HG02973 (cell line): ENCODE data around the gene FSTL4.
"Not testable (repeated sequence)": the region's sequence is repeated elsewhere in the genome, so short reads cannot be mapped to it uniquely, and the experiment has no call there.

ENCODE experiments used
- ATAC-seq: cut with Tn5 transposase; IDR thresholded peaks from one replicate; pipeline ENCODE4 v1.9.1; 2021; ENCODE audit warnings: moderate library complexity; ENCODE audit not compliant: unreplicated experiment

The FSTL4 gene

DNA sequence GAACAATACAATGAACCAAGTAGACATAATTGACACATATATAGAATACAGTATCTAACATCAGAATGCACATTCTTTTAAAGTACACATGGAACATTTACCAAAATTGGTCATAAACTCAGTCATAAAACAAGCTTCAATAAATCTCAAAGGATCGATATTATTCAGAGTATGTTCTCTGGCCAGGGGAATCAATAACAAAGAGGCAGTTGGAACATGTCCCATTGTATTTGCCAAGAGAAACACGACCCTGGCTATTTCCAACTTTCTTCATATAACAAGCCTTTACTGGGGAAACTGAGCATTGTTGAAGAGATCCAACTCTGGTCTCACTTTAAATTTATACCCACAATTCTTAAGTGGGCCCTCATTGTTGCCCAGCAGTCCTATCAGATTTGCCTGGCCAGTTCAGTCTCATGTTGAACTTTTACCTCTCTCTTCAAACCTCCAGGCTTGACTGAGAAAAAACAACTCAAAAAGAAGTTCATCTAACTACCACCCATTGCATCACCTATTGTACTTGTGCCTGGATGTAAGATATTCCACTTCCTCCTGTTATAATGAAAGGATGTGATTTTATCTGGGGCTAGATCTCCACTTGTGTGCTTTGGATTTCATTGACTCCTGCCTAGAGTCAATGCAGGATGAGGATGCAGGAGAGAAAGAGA, 398.1 kb downstream of the FSTL4 start:
- no peak for ATAC-seq

DNA sequence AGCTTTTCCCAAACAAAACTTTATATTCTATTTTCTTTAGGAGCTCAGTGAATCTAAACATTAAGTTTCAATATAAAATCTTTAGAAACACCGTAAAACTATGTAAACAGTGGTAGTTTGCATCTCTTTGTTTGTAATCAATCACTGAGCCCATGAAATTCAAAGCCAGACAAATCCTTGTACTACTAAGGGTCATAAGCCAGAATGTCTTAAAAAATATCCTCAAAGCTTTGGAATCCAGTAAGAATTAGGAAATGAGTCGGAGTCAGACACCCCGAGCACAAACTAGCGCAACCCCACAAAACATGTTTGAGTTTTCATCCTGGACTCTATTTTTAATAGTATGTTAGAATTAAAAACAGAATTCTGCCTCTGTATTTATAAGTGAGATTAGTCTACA, 406.7 kb downstream of the FSTL4 start:
- ATAC-seq, result no peak

DNA sequence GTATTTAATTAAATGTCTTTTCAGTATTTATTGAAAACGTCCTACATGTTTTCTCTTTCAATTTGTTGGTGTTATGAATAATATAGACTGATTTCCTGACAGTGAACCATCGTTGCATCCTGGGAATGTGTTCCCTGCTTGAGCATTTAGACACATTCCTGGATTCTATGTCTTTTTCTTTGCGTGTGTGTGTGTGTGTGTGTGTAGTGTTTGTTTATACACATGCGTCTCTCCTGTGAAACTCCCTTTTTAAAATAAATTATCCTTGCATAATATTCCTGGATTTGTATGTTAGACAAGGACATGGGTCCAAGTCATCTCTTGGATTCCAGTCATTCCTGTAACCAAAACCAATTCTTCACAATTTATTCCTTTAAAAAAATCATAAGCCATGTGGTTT, 407.1 kb downstream of the FSTL4 start:
- ATAC-seq, result no peak

DNA sequence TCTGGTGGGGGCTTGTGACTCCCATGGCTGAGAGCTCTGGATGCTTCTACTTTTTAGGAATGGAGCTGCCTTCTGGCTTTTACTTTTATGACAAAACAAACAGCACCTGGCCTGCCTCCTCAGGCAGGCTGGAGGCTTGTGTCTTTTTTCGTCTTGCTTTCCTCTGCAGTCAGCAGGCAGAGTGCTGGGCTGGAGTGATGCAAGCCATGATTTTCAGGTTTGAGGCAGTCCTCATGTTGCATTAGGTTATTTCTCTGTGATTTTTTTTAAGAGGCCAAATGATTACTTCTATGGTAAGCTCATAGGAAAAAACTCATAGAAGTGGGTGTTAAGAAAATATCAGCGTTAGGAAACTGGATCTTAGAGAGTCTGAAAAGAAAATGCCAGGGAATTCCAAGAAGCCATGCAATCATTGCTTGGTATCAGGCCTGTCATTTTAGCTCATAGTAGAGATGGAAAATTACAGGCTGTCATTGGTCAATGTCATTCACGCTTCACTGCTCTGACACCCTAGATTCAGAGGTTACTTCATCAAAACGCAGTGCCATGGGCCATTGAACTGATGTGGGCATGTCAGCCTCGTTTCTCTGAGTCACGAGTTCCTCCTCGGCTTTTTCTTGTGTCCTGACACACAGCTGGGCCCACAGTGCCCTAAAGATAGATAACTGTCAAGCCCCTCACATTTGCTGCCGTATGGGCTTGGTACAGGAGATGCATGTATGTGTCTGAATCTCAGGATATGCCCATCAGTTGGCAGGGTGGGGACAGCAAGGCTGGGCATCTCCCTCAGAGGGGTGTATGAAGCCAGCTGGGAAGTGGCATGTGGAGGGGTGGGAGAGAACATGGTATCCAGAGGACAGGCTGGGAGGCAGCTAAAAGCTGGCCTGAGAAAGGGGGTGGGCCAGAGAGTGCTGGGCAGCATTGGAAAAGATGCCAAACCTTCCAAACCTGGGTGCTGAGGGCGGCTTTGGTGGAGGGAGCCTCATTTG, 408.7 kb downstream of the FSTL4 start:
- no peak for ATAC-seq

DNA sequence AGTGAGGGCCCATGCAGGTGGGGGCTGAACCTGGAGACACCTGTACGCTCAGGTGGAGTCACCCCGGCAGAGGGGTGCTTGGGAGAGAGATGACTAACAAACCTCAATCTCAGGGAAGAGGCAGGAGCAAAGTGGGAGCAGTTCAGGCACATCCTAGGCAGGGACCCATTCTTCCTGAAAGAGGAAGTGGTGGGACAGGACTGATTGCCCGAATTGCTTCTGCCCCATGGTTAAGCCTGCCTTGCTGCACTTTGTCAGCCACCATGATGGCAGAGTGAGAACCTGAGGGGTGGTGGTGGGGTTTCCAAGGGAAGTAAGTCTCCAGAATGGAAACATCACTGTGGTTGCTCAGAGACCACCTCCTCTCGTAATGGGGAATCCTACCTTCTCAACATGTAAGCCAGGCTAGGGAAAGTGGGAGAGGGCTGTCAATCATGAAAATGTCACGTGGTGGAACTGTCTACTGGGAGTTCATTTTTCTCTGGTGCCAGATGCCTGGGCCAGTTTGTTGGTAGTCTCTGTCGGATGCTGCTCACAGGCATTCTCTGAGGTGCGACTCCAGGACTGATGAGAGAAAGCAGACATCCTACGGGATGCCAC, 410.2 kb downstream of the FSTL4 start:
- no peak for ATAC-seq

DNA sequence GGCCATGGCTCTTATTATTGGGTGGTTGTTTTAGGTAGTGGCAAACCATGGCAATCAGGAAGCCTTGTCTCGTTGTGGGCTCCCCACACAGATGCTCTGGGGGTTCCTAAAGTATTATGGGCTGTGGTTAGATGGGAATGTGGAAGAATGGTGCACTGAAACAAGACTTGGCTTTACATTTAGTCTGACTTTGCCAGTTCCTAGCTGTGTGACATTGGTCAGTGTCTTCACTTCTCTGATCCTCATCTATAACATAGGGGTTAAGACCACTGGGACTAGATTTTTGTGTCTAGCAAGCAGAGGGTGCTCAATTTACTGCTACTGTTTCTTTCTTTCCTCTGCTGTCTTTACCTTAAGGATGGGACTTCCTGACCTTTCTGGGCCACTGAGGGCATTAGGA, 411.0 kb downstream of the FSTL4 start:
- ATAC-seq, result no peak

DNA sequence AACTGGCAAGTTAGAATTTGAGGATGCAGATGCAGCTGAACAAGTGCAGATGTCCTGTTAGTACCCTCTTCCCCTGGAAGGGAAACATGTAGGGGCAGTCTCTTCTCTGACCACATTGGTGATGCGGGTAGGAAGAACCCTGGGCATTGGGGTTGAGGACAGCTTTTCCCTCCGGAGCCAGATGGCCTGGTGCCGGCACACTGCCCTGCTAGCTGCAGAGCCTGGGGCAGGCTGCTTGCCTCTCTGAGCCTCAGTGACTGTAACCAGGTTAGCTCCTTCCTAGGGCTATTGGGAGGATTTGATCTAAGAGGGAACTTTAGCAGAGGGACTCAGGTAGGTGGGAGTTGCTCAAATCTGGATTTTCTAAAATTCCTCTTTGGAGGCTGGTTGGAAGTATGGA, 412.1 kb downstream of the FSTL4 start:
- ATAC-seq, result no peak

DNA sequence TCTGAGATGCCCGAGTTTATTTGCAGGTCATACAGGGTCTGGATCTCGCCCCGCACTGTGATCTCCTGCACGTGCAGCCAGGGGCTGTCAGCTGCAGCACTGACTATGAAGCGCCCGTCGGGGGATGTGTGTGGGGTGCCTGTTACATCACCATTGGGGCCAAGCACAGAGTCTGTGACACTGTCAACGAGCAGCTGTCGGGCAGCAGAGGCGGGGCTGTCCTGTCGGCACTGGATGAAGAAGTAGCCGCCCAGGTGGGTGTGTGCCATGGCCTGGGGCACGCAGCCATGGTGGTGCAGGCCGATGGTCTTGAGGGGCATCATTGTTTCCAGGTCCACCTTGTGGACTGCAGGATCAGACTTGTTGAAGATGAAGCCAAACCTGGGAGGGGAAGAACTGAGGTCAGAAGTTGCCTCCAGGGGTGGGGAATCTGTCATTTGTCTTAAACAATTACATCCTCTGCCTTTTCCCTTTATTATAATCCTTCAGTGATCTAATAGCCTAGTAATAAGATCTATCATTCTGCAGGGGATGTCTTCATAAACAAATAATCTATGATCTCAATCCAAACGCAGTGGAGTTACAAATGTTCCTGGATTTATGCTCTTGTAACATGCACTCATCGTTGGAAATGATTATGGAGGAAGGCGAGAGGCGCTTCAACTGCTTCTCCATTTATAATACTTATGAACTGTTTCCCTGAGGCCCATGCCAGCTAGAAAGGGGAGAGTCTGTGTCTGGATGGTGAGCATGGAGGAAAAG, 412.7 kb downstream of the FSTL4 start:
- ATAC-seq, result no peak

DNA sequence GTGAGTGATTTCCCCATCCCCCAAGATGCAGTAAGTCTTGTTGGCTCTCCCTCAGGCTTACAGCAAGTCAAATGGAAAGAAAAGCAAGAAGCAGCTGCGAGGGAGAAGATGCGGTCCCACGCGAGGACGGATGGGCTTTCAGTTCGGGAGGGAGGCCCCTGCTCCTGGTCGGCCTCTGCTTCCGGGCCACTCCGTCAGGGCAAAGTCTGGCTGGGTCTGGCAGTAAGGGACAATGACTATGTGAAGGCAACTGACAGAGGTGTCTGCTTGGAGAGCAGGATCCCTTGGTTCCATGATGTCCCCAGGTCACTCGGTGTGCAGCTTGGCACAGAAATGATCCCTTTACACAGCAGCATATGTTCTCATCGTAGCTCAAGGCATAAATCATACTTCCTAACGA, 413.8 kb downstream of the FSTL4 start:
- no peak for ATAC-seq

DNA sequence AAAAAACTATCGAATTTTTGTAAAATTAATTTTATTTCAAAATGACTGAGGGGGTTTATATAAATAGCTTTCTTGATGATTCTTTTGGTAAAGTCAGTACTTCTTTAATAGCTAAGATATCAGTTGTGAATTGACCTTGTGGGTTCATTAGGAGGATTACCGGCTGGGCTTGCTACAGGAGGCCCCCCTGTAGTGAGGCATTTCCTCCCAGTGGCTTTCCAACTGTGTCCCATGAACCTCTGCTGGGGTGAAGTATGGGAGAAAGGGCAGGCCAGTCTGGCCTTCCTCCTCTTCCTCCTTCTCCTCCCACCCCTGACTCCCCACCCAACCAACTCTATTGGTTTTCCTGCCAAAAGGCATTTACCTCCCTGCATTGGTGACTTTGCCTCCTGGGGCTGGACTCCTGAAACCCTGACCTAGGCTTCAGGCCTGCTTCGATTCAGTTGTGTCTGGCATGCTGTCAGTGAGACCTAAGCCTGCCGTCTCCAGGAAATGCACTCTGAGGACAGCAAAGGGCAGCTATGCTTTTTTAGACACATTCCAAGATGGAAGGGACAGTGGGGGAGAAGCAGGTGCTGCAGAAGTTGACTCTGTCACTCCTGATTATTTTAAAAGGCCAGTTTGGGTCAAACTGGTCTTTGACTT, 415.8 kb downstream of the FSTL4 start:
- no peak for ATAC-seq

DNA sequence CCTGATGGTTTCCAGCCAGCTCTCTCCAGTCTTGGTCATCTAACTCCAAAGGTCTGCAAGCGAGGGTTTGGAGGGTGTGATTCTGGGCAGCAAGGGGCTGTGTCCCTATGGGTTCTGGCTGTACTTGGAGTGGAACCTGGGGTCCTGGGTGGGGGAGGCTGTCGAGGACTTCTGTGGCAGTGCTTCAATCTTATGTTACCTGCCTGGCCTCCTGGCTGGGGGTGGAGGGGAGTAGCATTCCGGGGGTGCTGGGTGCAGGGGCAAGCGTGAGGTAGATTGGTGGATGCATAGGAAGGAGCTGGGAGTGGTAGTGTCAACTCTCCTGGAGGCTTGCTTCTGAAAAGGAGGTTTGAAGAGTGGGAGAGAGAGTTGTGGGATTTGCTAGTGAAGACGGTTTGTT, 417.1 kb downstream of the FSTL4 start:
- no peak for ATAC-seq

DNA sequence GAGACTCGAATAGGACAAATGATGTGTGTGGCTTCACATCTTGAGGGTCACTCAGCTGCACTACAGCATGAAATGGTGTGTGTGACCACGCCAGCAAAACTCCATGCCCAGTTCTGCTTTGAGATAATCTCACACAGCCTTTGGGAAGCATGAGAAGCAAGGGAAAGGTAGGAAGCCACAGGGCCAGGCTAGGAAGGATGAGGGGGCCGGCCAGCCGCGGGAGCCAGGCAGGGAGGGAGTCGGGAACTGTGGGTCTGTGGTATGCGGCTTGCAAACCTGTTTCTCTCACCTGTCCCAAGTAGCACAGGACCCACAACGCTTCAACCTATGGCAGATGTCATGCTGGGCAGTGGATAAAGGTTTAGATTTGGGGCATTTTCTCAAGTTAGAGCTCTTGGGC, 418.5 kb downstream of the FSTL4 start:
- ATAC-seq, result no peak

DNA sequence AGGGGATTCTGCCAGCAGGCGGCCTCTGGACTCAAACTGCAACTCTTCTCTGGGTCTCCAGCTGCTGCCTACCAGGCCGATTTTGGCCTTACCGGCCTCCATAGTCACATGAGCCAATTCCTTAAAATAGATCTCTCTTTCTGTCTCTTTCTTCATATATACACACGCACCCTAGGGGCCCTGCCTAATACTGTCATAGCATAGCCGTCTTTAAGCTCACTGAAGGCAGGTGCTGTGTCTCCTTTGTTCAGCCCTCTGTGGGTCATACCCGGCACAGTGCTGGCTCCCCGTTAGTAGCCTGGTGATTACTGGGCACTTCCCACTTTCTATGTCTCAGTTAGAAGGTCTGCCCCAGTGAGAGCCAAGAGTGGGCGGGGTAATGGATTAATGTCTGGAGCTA, 419.6 kb downstream of the FSTL4 start:
- ATAC-seq, result no peak

DNA sequence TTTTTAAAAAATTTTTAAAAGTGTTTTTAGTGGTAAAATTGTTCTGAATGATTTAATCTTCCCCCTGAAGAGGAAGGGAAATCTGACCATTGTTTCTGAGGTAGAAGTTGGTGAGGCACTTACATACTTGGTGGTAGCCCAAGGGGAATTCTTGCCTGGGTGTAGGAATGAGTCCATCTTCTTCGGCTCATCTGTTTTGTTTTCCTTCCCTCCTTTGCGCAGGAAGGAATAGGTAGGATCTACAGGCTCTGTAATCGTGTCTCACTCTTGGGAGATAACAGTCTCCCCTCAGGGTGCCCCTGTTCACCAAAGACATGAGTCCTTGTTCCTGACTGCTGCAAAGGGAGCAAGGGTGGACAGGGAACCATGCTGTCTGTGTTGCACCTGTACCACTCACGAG, 422.5 kb downstream of the FSTL4 start:
- no peak for ATAC-seq

DNA sequence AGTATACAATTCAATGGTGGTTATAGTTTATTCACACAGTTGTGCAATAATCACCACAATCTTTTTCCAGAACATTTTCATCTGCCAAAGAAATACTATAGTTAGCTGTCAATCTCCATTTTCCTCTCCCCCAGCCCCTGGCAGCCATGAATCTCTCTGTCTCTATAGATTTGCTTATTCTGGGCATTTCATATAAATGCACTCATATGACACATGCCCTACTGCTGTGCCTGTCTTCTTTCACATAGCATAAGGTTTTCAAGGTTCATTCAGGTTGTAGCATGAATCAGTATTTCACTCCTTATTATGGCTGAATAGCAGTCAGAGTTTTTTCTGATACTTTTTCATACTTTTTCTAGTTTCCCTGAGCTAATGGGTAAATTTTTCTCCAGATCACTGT, 432.9 kb downstream of the FSTL4 start:
- ATAC-seq, result no peak

DNA sequence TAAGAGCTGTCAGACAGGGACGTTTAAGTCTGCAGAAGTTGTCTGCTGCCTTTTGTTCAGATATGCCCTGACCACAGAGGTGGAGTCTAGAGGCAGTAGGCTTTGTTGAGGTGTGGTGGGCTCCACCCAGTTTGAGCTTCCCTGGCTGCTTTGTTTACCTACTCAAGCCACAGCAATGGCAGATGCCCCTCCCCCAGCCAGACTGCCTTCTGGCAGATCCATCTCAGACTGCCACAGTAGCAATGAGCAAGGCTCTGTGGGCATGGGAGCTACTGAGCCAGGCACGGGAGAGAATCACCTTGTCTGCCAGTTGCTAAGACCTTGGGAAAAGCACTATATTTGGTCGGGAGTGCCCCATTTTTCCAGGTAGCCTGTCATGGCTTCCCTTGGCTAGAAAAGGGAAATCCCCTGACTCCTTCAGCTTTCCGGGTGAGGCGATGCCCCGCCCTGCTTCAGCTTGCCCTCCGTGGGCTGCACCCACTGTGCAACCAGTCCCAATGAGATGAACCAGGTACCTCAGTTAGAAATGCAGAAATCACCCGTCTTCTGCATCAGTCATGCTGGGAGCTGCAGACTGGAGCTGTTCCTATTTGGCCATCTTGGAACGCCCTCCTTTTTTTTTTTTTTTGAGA, 441.5 kb downstream of the FSTL4 start:
- not testable (repeated sequence) for ATAC-seq

DNA sequence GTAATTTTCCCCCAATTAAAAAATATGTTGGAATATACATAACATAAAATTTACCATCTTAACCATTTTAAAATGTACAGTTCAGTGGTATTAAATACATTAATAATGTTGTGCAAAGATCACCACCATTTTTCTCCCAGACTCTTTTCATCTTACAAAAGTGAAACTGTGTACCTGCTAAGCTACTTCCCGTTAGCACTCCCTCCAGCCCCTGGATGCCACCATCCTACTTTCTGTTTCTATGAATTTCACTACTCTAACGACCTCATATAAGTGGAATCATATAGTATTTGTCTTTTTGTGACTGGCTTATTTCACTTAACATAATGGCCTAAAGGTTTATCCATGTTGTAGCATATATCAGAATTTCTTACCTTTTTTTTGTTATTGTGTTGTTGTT, 447.6 kb downstream of the FSTL4 start:
- ATAC-seq, result no peak

DNA sequence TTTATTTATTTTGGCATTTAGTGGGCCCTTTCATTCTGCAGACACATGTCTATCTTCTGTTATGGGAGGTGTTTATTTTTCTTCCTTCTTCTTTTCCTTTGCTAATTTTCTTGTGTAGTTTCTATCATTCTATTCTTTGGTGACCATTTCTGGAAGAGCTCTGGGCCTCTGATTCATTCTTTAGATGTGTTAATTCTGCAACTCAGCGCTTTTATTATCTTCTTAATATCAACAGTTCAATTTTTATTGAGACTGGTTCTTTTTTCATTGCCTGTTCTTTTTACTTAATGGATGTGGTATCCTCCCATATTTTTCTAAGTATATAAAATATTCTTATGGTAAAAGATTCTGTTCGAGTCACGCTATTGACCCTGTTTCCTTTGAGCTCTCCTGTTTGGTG, 448.5 kb downstream of the FSTL4 start:
- no peak for ATAC-seq

DNA sequence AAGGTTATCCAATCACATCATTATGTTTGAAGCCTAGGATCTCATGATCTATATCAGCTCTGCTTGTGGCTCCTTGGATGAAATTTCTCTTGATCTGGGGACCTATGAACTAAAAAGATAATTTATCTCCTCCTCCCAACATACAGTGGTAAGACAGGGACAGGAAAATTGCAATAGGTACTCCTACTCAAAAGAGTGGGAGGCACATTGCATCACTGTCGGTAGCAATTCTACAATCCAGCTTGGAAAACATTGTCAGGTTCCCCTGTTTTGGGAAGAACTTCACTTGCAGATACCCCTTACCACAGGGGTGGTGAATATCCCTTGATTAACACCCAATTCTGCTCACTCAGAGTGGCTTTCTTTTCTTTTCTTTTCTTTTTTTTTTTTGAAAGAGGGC, 452.8 kb downstream of the FSTL4 start:
- ATAC-seq, result no peak

DNA sequence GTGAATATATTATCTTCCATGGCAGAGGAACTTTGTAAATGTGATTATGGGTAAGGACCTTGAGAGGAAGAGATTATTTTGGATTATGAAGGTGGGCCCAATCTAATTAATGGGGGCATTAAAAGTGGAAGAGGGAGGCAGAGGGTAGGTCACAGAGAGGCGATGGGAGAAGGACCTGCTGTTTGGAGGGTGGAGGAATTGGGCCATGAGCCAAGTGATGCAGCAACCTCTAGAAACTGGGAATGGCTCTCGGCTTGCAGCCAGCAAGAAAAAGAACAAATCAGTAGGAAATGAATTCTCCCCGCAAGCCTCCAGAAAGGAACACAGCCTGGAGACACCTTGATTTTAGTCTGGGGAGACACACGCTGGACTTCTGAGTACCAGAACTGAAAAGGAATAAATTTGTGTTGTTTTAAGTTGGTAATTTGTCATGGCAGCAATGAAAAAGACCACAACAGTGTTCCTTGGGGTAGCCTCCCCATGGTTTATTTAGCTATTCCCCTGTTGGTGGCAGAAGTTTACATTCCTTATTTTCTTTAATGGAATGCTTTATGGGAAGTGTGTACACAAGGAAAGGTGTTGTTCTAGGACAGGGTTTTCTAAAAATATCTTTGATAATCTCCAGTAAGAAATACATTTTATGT, 456.9 kb downstream of the FSTL4 start:
- no peak for ATAC-seq
